ENCODE data around the gene MPC1. TPM values are rescaled to one million over a fixed set of nuclear protein-coding genes. Genes with fewer than 3 reads are reported as not detected.
A peak's percentile ranks its signal among the peaks of the same experiment; 100 is the strongest.
"Not testable (repeated sequence)": the region's sequence is repeated elsewhere in the genome, so short reads cannot be mapped to it uniquely, and the experiment has no call there.

The MPC1 gene
- total RNA-seq, 2 experiments from 2014 or later: 22.2 to 25.2 TPM

DNA sequence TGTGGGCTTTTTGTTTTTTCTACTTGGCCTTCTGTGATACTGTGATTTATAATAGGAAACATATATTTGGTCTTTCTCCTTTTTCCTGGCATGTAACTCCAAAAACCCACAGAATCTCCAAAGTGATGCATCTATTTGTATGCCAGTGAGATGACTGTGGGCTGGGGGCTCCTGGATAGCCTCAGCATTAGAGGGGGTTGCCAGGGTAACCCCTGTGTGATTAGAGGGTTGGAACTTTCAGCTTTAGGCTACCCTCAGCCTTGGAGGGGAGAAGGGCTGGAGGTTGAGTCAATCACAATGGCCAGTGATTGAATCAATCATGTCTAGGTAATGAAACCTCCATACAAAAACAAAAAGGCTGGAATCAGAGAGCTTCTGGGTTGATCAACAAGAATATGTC lies 29.8 kb downstream of the MPC1 start:
- H3K27ac Mint-ChIP-seq: no peak overlapping the region
- H3K4me1 Mint-ChIP-seq: peaks cover 9% of the 10 kb centered on the region
- H3K27me3 Mint-ChIP-seq: peaks cover 3% of the 10 kb centered on the region
- peaks cover 21% of the 10 kb centered on the region for H3K9me3 Mint-ChIP-seq
- H3K36me3 Mint-ChIP-seq: peaks cover 6% of the 10 kb centered on the region
- no peak overlapping the region for H3K4me3 Mint-ChIP-seq
- no peak for DNase-seq

DNA sequence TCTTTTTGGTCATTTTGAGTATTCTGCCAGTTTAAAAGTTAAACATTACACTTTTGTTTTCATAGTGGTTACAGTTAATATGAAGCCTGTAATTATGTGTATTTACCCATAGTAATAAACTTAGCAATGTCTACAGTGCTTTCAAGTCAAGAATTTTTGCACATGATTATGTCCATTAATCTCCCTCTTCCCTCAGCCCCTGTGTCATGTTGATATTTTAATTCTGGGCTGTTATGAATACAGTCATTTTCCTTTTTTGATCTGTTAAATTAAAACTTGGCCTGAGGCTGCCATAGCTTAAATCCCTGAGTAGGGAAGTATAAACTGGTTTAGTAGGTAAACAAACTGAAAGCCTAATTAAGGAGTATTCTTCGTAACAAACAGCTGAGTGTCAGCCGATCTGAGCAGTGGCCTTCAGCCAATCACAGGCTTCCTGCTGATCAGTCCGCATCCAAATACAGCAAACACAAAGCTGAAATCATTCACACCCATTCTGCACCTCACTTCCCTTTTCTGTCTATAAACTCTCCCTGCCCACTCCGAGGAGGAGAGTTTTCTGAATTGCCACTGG lies 30.9 kb downstream of the MPC1 start:
- Mint-ChIP-seq H3K9me3 (peaks cover 21% of the 10 kb centered on the region), H3K27me3 (no peaks in the 10 kb centered on the region), H3K4me3 (no peak overlapping the region), H3K36me3 (peaks cover 6% of the 10 kb centered on the region), H3K4me1 (peaks cover 14% of the 10 kb centered on the region), H3K27ac (no peak overlapping the region)
- no peak for DNase-seq

DNA sequence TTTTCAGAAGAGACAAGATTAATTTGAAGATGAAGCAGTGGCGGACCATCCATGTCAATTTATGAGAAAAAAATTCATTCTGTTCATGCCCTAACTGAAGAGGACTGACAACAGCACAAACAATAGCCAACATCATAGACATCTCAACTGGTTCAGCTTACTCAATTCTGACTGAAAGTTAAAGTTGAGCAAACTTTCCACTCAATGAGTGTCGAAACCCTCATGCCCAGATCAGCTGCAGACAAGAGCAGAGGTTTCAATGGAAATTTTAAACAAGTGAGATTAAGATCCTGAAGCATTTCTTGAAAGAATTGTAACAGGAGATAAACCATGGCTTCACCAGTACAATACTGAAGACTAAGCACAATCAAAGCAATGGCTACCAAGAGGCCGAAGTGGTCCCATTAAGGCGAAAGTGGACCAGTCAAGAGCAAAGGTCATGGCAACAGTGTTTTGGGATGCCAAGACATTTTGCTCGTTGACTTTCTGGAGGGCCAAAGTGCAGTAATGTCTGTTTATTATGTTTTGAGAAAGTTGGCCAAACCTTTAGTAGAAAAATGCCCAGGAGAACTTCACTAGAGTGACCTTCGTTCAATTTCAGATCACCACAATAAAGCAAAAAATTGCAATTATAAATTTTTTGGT lies 34.3 kb downstream of the MPC1 start:
- no peak for DNase-seq
- Mint-ChIP-seq H3K27ac (peak overlapping the region; percentile 4), H3K4me3 (no peak overlapping the region), H3K9me3 (peaks cover 21% of the 10 kb centered on the region), H3K36me3 (peaks cover 6% of the 10 kb centered on the region), H3K27me3 (peaks cover 5% of the 10 kb centered on the region), H3K4me1 (peaks cover 14% of the 10 kb centered on the region)

DNA sequence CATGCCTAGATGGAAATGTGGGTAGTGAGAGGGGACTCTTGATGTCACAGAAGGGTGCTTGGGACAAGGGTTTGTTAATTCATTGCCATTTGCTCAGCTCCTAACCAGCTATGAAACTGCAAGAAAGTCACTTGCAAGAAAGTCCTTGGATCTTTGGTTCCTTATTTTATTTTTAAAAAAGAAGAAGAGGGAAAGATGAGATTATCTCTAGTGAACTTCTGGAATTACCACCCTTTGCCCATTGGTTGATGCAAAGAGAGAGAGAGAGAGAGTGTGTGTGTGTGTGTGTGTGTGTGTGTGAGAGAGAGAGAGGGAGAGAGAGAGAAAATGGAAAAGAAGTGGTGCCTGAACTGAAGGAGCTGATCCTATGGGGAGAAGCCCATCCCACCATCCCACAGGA lies 35.8 kb downstream of the MPC1 start:
- peaks cover 5% of the 10 kb centered on the region for H3K27me3 Mint-ChIP-seq
- H3K27ac Mint-ChIP-seq: no peak overlapping the region
- peaks cover 17% of the 10 kb centered on the region for H3K4me1 Mint-ChIP-seq
- no peak overlapping the region for H3K4me3 Mint-ChIP-seq
- H3K36me3 Mint-ChIP-seq: peaks cover 6% of the 10 kb centered on the region
- peaks cover 21% of the 10 kb centered on the region for H3K9me3 Mint-ChIP-seq
- DNase-seq: no peak

DNA sequence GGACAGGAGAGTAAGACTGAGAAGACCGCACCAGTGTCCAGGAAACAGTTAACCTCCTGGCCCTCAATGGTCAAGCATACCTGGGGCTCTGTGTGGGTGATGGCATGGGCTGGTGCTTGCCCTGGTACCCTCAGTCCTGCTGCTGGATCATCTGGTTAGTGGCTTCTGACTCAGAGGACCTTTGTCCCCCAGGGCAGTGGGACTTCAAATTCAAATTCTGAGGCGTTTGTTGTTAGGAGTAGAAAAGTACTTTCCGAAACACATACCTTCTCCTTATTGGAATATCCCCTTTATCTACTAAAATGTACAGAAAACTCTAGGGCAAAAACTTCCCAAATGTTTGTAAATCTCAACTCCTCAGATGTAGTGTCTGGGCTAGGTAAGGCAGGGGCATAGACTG lies 36.3 kb downstream of the MPC1 start:
- no peak overlapping the region for H3K27ac Mint-ChIP-seq
- H3K4me1 Mint-ChIP-seq: peaks cover 17% of the 10 kb centered on the region
- peaks cover 17% of the 10 kb centered on the region for H3K9me3 Mint-ChIP-seq
- peaks cover 5% of the 10 kb centered on the region for H3K27me3 Mint-ChIP-seq
- H3K4me3 Mint-ChIP-seq: no peak overlapping the region
- no peak for DNase-seq
- H3K36me3 Mint-ChIP-seq: peaks cover 6% of the 10 kb centered on the region

DNA sequence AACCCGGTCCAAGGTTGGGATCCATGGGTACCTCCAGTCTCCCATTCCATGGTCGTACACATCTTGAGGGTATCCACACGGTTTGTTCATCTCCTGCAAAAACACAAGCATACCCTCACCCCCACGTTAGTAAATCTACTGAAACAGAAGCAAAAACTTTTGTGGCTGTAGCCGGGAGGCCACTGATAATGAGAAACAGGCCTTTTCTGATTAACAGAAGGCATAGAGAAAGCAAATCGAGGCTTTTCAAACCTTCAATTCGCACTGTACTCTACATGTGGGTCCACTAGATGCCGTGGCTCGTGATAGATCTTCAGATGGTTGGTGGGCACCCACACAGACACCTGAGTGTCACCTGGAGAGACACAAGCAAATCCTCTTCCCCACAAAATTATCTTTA lies 37.1 kb downstream of the MPC1 start:
- H3K9me3 Mint-ChIP-seq: peaks cover 13% of the 10 kb centered on the region
- H3K27me3 Mint-ChIP-seq, H3K27ac Mint-ChIP-seq, H3K4me3 Mint-ChIP-seq, DNase-seq, H3K36me3 Mint-ChIP-seq: not testable (repeated sequence)
- peaks cover 17% of the 10 kb centered on the region for H3K4me1 Mint-ChIP-seq

DNA sequence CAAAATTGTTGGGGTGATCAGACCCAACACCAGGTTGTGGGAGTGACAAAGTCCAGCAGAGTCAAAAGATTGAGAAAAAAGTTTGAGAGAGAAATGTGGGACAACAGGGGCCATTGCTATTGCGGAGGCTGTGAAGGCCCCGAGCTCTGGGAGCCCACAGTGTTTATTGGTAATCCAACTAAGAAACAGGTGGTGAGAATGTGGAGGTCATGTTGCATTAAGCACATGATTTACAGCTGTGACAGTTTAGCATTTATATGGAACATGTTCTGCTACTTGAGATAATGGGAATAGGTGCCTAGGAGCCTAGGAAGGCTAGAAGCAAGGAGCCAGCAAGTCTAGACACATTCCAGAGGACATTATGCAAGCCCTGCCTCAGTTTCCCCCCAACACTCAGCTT lies 37.8 kb downstream of the MPC1 start:
- H3K9me3 Mint-ChIP-seq, H3K27me3 Mint-ChIP-seq, H3K27ac Mint-ChIP-seq, H3K36me3 Mint-ChIP-seq, H3K4me3 Mint-ChIP-seq, DNase-seq: not testable (repeated sequence)
- H3K4me1 Mint-ChIP-seq: peaks cover 17% of the 10 kb centered on the region

DNA sequence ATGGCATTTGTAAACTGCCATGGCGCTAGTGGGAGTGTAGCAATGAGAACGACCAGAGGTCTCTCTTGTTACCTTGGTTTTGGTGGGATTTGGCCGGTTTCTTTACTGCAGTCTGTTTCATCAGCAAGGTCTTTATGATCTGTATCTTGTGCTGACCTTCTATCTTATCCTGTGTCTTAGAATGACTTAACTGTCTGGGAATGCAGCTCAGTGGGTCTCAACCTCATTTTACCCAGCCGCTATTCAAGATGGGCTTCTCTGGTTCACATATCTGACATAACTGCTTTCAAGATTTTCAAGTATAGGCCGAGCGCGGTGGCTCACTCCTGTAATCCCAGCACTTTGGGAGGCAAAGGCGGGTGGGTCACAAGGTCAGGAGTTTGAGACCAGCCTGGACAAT lies 38.5 kb downstream of the MPC1 start:
- peaks cover 17% of the 10 kb centered on the region for H3K4me1 Mint-ChIP-seq

DNA sequence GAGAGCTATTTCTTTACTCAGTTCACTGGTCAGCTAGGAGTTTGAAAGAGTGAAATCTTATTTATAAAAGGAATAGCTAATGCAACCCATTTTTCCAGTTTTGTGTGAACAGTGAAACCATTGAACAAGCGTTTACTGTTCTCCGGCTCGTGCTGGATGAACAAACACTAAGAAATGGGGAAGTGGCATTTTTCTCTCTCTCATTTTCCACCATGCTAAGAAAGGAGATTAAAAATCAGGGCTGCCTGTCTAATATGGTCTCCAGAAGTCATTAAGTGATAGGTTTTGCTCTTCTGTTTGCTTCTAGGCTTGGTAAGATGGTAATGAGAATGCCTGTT lies 39.6 kb downstream of the MPC1 start:
- peak overlapping the region; percentile 38 for H3K27ac Mint-ChIP-seq
- H3K4me1 Mint-ChIP-seq: peaks cover 10% of the 10 kb centered on the region
- H3K9me3 Mint-ChIP-seq: no peaks in the 10 kb centered on the region
- H3K27me3 Mint-ChIP-seq: peaks cover 5% of the 10 kb centered on the region
- peak overlapping the region; percentile 83 for H3K4me3 Mint-ChIP-seq
- H3K36me3 Mint-ChIP-seq: no peaks in the 10 kb centered on the region
- DNase-seq: no peak

More for the DNA sequence above, 38.5 kb downstream of the MPC1 start:
- Mint-ChIP-seq H3K4me3 (no peak overlapping the region), H3K27ac (no peak overlapping the region), H3K27me3 (peaks cover 5% of the 10 kb centered on the region), H3K36me3 (peaks cover 1% of the 10 kb centered on the region), H3K9me3 (peaks cover 3% of the 10 kb centered on the region)
- DNase-seq: no peak

DNA sequence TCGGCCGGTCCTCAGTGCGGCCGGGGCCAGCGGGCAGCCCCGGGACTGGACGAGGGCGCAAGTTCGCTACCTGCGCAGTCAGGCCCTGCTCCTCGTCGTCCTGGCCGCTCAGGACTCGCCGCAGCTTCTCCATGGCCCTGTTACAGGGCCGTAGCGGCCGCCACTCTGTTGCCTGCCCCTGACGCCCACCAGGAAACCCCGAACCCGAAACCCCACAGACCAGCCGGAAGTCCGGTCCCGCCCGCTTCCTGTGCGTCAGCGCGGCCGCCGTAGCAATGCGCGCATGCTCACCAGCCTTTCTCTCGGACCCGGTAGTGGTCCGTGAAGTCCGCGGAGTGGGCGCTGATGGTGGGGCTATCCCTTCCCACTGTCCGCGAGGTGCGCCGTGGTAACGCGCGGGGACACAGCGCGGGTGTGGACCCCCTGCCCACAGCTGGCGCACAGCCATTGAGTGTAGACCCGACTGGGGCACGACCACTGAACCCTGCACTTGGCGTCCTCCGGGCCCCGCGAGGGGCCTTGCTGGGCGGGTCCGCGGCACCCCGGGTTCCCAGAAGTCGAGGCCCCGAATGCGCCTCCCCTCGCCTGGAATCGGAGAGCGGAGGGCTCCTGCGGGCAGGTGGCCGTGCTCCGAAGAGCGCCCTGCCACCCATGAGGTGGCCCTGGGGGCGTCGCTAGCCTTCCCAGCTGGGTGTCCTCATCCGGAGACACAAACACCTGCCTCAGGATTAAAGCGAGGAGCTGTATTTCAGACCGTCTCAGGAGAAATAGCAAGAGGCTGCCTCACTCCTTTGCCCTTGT lies 40.2 kb downstream of the MPC1 start, which contains the start of gene SFT2D1:
Gene SFT2D1 (minus strand): TSS at position 197 of the 801 bp plus-strand sequence. CDS start 64 bp downstream, at position 133.
- Mint-ChIP-seq H3K36me3 (no peaks in the 10 kb centered on the region), H3K4me1 (peaks cover 9% of the 10 kb centered on the region), H3K4me3 (peak within 1 kb of the TSS; percentile 83), H3K9me3 (no peaks in the 10 kb centered on the region), H3K27me3 (peaks cover 5% of the 10 kb centered on the region), H3K27ac (peak within 1 kb of the TSS; percentile 90)
- DNase-seq: peak; percentile 85

DNA sequence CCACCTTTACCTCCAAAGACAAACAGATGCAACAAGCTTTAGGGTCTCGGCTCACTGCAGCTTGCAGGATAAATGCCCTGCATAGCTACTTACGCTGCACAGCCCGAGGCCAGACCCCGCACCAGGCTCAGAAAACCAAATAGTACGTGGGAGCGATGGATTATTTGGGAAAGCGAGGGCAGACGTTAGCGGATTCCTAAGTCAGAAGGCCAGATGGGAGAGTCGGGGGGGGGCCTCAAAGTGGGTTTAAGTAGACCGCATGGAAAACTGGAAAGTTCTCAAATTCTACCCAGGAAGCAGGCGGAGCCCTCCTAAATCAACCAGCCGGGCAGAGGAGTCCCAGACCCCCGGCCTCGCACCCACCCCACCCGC lies 40.8 kb downstream of the MPC1 start:
- H3K27me3 Mint-ChIP-seq: peaks cover 5% of the 10 kb centered on the region
- H3K9me3 Mint-ChIP-seq: no peaks in the 10 kb centered on the region
- DNase-seq: no peak
- H3K4me3 Mint-ChIP-seq: peak overlapping the region; percentile 83
- peaks cover 10% of the 10 kb centered on the region for H3K4me1 Mint-ChIP-seq
- H3K36me3 Mint-ChIP-seq: no peaks in the 10 kb centered on the region
- H3K27ac Mint-ChIP-seq: peak overlapping the region; percentile 90

DNA sequence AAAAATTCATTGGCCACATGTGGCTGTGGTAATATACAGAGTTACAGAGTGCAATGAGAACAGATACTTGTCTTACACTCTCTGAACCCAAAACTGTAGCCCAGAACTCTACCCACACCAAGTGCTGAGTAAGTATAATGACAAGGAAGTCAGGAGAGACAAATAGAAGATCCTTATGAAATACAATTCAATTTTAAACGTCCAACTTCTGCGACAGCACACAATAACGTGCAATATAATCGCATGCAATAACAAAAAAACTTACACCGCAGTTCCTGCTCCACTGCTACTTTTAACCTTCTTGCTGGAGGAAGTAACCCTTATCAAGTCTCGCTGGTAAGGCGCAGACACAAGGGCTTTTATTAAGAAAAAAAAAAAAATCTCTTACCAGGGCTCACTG lies 41.3 kb downstream of the MPC1 start:
- no peak for DNase-seq
- Mint-ChIP-seq H3K36me3 (peaks cover 4% of the 10 kb centered on the region), H3K4me1 (peaks cover 10% of the 10 kb centered on the region), H3K9me3 (no peaks in the 10 kb centered on the region), H3K4me3 (peak overlapping the region; percentile 83), H3K27me3 (peaks cover 5% of the 10 kb centered on the region), H3K27ac (peak overlapping the region; percentile 90)

DNA sequence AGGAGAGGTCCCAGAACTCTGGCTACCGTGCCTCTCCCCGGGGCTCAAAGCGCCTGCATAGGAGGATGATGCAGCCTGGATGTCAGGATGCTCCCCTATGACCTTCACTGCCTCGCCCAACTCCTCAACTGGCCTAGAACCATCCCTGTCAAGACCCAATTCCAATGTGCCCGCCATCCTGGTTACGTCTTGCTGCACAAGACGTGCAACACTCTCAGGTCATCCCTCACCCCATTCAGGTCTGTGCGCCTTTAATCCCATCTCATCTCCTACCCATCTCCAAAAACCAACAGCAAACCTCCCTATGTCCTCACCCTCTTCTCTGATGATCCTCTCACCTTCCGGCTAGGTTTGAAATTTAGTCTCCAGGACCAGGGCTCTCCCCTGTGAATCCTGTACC lies 43.9 kb downstream of the MPC1 start:
- peaks cover 22% of the 10 kb centered on the region for H3K36me3 Mint-ChIP-seq
- DNase-seq: no peak

DNA sequence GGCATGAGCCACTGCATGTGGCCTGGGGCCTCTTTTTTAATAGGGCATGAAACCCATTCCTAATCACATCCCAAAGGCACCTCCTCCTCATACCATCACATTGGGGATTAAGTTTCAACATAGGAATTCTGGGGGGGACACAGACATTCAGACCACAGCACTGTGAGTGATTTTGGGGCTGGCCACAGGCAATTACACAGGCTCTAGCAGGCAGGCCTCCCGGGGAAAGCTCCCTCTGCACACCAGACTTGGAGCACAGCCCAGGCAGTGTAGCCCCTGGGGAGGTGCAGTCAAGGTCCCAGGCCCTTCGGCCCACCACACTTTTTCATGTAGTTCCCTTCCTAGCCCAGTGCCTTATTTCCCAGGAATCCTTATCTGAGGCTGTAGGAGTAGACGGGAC lies 45.9 kb downstream of the MPC1 start:
- DNase-seq: no peak
- H3K4me1 Mint-ChIP-seq: peaks cover 43% of the 10 kb centered on the region
- H3K27me3 Mint-ChIP-seq: no peaks in the 10 kb centered on the region
- H3K9me3 Mint-ChIP-seq: no peaks in the 10 kb centered on the region
- peaks cover 36% of the 10 kb centered on the region for H3K36me3 Mint-ChIP-seq
- no peak overlapping the region for H3K4me3 Mint-ChIP-seq
- no peak overlapping the region for H3K27ac Mint-ChIP-seq

More for the DNA sequence above, 43.9 kb downstream of the MPC1 start:
- Mint-ChIP-seq H3K9me3 (no peaks in the 10 kb centered on the region), H3K27ac (no peak overlapping the region), H3K4me1 (peaks cover 28% of the 10 kb centered on the region), H3K4me3 (no peak overlapping the region), H3K27me3 (no peaks in the 10 kb centered on the region)

DNA sequence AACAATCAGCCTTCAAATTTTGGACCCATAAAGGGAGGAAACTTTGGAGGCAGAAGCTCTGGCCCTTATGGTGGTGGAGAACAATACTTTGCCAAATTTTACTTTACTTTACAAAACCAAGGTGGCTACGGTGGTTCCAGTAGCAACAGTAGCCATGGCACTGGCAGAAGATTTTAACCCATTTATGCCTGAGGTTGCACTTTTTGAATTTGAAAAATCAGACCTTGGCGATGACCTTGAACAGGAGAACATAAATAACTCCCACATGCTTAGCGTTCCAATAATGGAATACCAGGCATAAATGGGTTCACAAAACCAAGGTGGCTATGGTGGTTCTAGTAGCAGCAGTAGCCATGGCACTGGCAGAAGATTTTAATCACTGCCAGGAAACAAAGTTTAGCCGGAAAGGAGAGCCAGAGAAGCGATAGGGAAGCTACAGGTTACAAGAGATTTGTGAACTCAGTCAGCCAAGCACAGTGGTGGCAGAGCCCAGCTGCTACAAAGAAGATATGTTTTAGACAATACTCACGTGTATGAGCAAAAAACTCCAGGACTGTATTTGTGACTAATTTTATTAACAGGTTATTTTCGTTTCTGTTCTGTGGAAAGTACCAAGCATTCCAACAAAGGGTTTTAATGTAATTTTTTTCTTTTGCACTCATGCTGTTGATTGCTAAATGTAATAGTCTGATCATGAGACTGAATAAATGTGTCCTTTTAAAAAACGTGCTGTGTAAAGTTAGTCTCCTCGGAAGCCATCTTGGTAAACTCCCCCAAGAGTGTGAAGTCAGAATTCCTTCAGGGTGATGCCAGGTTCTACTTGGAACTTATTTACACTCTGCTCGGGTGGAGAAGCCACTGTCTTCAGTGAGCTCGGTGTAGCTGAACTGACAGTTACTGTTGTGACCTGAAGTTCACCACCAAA lies 47.1 kb downstream of the MPC1 start:
- no peaks in the 10 kb centered on the region for H3K27me3 Mint-ChIP-seq
- no peaks in the 10 kb centered on the region for H3K9me3 Mint-ChIP-seq
- H3K36me3 Mint-ChIP-seq: peaks cover 36% of the 10 kb centered on the region
- no peak overlapping the region for H3K27ac Mint-ChIP-seq
- DNase-seq: no peak
- peaks cover 46% of the 10 kb centered on the region for H3K4me1 Mint-ChIP-seq
- no peak overlapping the region for H3K4me3 Mint-ChIP-seq
